HL-60 (cell line): ENCODE results near the gene SZT2.

Source experiments
- GABPA ChIP-seq: IDR thresholded peaks from 2 replicates; pipeline ENCODE4 v1.6.1; 2012; ENCODE audit warnings: low read depth
- TF ChIP-seq, protein P1 (sequence below): IDR thresholded peaks from one replicate; pipeline ENCODE4 v1.5.1; 2011; ENCODE audit warnings: low read length, control low read depth, inconsistent platforms; ENCODE audit not compliant: insufficient read depth

DNA sequence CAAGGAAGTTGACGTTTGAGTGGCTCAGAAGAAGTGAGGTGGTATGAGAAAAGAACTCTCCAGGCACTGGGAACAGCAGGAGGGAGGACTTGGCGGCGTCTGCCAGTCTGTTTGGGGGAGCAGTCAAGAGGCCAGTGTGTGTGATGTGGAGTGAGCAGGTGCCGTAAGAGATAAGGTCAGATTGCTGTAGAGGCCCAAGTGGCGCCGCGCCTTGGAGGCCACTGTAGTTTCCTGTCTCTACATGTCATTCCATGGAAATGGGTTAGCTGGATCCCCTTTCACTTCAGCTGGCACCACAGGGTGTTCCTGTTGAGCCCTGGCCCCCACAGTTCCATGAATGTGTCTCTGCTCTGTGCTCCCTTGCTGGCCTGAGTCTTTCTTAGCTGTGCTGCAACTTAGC is 105.5 kb downstream of the SZT2 start:
- TF ChIP-seq, protein P1, sequence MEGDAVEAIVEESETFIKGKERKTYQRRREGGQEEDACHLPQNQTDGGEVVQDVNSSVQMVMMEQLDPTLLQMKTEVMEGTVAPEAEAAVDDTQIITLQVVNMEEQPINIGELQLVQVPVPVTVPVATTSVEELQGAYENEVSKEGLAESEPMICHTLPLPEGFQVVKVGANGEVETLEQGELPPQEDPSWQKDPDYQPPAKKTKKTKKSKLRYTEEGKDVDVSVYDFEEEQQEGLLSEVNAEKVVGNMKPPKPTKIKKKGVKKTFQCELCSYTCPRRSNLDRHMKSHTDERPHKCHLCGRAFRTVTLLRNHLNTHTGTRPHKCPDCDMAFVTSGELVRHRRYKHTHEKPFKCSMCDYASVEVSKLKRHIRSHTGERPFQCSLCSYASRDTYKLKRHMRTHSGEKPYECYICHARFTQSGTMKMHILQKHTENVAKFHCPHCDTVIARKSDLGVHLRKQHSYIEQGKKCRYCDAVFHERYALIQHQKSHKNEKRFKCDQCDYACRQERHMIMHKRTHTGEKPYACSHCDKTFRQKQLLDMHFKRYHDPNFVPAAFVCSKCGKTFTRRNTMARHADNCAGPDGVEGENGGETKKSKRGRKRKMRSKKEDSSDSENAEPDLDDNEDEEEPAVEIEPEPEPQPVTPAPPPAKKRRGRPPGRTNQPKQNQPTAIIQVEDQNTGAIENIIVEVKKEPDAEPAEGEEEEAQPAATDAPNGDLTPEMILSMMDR = no peak
- TF ChIP-seq GABPA = no peak
